Astrocyte (in vitro differentiated cells and primary cell): ENCODE results near the gene ZNF326. TPM values are rescaled to one million over a fixed set of nuclear protein-coding genes. Genes with fewer than 3 reads are reported as not detected.

Source experiments
- DNase-seq: peaks from one replicate; pipeline ENCODE4 v3.0.0-alpha.2; 2010; ENCODE audit warnings: low read depth
- FAIRE-seq: peaks from 2 replicates; lab custom pipeline; 2011; peaks lifted over from hg19 to GRCh38; lab: Jason Lieb, UNC
- H2AFZ ChIP-seq: 2 replicates; pipeline ENCODE4 v1.6.0; 2012; ENCODE audit warnings: low read depth, low read length, inconsistent platforms
- H3K27ac ChIP-seq: 2 replicates; pipeline ENCODE4 v1.5.1; 2011; ENCODE audit warnings: low read depth, low read length, inconsistent platforms
- H3K27me3 ChIP-seq: 2 replicates; pipeline ENCODE4 v1.6.0; 2011; ENCODE audit warnings: low read length, inconsistent platforms; ENCODE audit not compliant: insufficient read depth
- H3K36me3 ChIP-seq: 2 replicates; pipeline ENCODE4 v1.5.1; 2011; ENCODE audit warnings: low read length, inconsistent platforms; ENCODE audit not compliant: insufficient read depth
- H3K4me1 ChIP-seq: 2 replicates; pipeline ENCODE4 v1.5.1; 2011; ENCODE audit warnings: low read length, inconsistent platforms; ENCODE audit not compliant: insufficient read depth
- H3K4me2 ChIP-seq: 2 replicates; pipeline ENCODE4 v1.6.0; 2012; ENCODE audit warnings: low read length, inconsistent platforms
- H3K4me3 ChIP-seq: 2 replicates; pipeline ENCODE4 v1.5.1; 2011; ENCODE audit warnings: low read depth, mild to moderate bottlenecking, low read length, inconsistent platforms; ENCODE audit not compliant: insufficient read depth
- H3K79me2 ChIP-seq: 2 replicates; pipeline ENCODE4 v1.6.0; 2012; ENCODE audit warnings: mild to moderate bottlenecking, low read length, inconsistent platforms; ENCODE audit not compliant: insufficient read depth
- H3K9ac ChIP-seq: 2 replicates; pipeline ENCODE4 v1.6.0; 2012; ENCODE audit warnings: mild to moderate bottlenecking, low read length, inconsistent platforms
- H3K9me3 ChIP-seq: 2 replicates; pipeline ENCODE4 v1.5.1; 2012; ENCODE audit warnings: low read depth, mild to moderate bottlenecking, low read length, inconsistent platforms; ENCODE audit not compliant: insufficient read depth
- H4K20me1 ChIP-seq: 2 replicates; pipeline ENCODE4 v1.6.0; 2012; ENCODE audit warnings: low read length, inconsistent platforms; ENCODE audit not compliant: insufficient read depth
- H3K27ac Mint-ChIP-seq: one replicate; pipeline ENCODE4 v1.8.0; 2021; ENCODE audit warnings: mild to moderate bottlenecking, mixed read lengths; ENCODE audit not compliant: unreplicated experiment
- H3K27me3 Mint-ChIP-seq: one replicate; pipeline ENCODE4 v1.8.0; 2021; ENCODE audit warnings: low read depth, mixed read lengths; ENCODE audit not compliant: unreplicated experiment
- H3K36me3 Mint-ChIP-seq: one replicate; pipeline ENCODE4 v1.8.0; 2021; ENCODE audit warnings: low read depth, mixed read lengths; ENCODE audit not compliant: unreplicated experiment
- H3K4me1 Mint-ChIP-seq: one replicate; pipeline ENCODE4 v1.8.0; 2021; ENCODE audit warnings: low read depth, mixed read lengths; ENCODE audit not compliant: unreplicated experiment
- H3K4me3 Mint-ChIP-seq: one replicate; pipeline ENCODE4 v1.8.0; 2021; ENCODE audit warnings: mild to moderate bottlenecking, moderate library complexity, mixed read lengths; ENCODE audit not compliant: unreplicated experiment
- H3K9me3 Mint-ChIP-seq: one replicate; pipeline ENCODE4 v1.8.0; 2021; ENCODE audit warnings: mild to moderate bottlenecking, mixed read lengths; ENCODE audit not compliant: unreplicated experiment
- EZH2 ChIP-seq: IDR thresholded peaks from 2 replicates; pipeline ENCODE4 v1.6.1; 2012; ENCODE audit warnings: mild to moderate bottlenecking, low read length, inconsistent platforms; ENCODE audit not compliant: insufficient read depth
- total RNA-seq: library from RNA; stranded (reverse); gene quantifications from 2 replicates; pipeline ENCODE4 v1.2.1, GENCODE V29; 2021
- TF ChIP-seq, protein P1 (sequence below): IDR thresholded peaks from 2 replicates; pipeline ENCODE4 v1.5.1; 2011; ENCODE audit warnings: low read depth, mild to moderate bottlenecking, inconsistent platforms, low read length, moderate library complexity; ENCODE audit not compliant: insufficient read depth

The ZNF326 gene
- total RNA-seq, 1 donor from 2014 or later: 27.7 TPM

DNA sequence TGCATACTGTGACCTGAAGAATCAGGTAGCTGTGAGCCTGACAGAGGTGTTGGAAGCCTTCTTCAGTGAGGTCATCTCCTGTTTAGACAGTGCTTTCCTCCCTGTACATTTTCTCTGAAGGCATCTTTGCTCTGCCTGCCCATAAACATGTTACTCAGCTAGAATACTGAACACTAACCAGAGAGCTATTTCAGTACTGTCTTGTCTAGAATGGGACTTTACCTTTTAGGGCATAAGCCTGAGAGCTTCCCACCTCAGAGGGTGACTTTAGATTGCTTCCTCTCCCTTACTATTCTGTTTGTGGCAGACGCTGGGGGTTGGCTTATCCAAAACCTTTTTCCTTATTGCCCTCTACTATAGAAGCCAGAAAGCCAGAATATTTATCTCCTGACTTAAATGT is 23.3 kb upstream of the ZNF326 start:
- TF ChIP-seq, protein P1, sequence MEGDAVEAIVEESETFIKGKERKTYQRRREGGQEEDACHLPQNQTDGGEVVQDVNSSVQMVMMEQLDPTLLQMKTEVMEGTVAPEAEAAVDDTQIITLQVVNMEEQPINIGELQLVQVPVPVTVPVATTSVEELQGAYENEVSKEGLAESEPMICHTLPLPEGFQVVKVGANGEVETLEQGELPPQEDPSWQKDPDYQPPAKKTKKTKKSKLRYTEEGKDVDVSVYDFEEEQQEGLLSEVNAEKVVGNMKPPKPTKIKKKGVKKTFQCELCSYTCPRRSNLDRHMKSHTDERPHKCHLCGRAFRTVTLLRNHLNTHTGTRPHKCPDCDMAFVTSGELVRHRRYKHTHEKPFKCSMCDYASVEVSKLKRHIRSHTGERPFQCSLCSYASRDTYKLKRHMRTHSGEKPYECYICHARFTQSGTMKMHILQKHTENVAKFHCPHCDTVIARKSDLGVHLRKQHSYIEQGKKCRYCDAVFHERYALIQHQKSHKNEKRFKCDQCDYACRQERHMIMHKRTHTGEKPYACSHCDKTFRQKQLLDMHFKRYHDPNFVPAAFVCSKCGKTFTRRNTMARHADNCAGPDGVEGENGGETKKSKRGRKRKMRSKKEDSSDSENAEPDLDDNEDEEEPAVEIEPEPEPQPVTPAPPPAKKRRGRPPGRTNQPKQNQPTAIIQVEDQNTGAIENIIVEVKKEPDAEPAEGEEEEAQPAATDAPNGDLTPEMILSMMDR: no peak
- TF ChIP-seq EZH2: no peak
- H3K9me3 Mint-ChIP-seq: no peaks in the 10 kb centered on the region
- Histone ChIP-seq H3K27ac (no peak overlapping the region), H3K9me3 (no peaks in the 10 kb centered on the region), H3K4me1 (peaks cover 9% of the 10 kb centered on the region), H3K79me2 (no peaks in the 10 kb centered on the region), H3K27me3 (no peaks in the 10 kb centered on the region), H3K4me2 (no peak overlapping the region), H4K20me1 (no peaks in the 10 kb centered on the region), H3K9ac (no peak overlapping the region), H3K4me3 (no peak overlapping the region), H3K36me3 (no peaks in the 10 kb centered on the region), H2AFZ (no peak overlapping the region)
- FAIRE-seq (no peak), DNase-seq (no peak)
- peaks cover 2% of the 10 kb centered on the region for H3K27me3 Mint-ChIP-seq
- H3K4me3 Mint-ChIP-seq: no peak overlapping the region
- peaks cover 19% of the 10 kb centered on the region for H3K4me1 Mint-ChIP-seq
- peak overlapping the region; percentile 12 for H3K27ac Mint-ChIP-seq
- no peaks in the 10 kb centered on the region for H3K36me3 Mint-ChIP-seq

DNA sequence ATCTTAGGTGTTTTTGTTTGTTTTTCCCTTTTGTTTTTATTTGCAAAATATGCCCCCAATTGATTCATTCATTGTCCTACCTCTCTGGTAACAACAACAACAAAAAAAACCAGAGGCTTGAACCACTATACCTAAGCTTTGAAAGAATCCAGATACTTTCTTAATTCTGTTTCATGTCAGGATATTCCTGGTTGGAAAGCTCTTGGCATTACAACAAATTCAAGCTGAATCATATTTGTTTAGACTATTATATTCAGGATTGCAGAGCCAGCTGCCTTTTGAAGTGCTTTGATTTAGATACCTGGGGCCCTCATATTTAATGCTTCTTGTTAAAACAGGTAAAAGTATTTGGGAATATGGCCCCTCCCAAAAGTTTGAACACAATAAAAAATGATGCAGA is 22.9 kb upstream of the ZNF326 start:
- H3K4me3 ChIP-seq: no peak overlapping the region
- no peaks in the 10 kb centered on the region for H3K36me3 ChIP-seq
- H3K27me3 Mint-ChIP-seq: peaks cover 2% of the 10 kb centered on the region
- H3K9me3 ChIP-seq: no peaks in the 10 kb centered on the region
- H3K9me3 Mint-ChIP-seq: no peaks in the 10 kb centered on the region
- H3K36me3 Mint-ChIP-seq: no peaks in the 10 kb centered on the region
- H3K4me1 Mint-ChIP-seq: peaks cover 19% of the 10 kb centered on the region
- no peak overlapping the region for H3K27ac ChIP-seq
- FAIRE-seq: no peak
- TF ChIP-seq, protein P1: no peak
- TF ChIP-seq EZH2: no peak
- no peak for DNase-seq
- no peak overlapping the region for H3K4me3 Mint-ChIP-seq
- H3K4me1 ChIP-seq: peaks cover 9% of the 10 kb centered on the region
- H2AFZ ChIP-seq: no peak overlapping the region
- H3K9ac ChIP-seq: no peak overlapping the region
- no peaks in the 10 kb centered on the region for H4K20me1 ChIP-seq
- no peak overlapping the region for H3K27ac Mint-ChIP-seq
- no peaks in the 10 kb centered on the region for H3K27me3 ChIP-seq
- H3K79me2 ChIP-seq: no peaks in the 10 kb centered on the region
- H3K4me2 ChIP-seq: no peak overlapping the region

DNA sequence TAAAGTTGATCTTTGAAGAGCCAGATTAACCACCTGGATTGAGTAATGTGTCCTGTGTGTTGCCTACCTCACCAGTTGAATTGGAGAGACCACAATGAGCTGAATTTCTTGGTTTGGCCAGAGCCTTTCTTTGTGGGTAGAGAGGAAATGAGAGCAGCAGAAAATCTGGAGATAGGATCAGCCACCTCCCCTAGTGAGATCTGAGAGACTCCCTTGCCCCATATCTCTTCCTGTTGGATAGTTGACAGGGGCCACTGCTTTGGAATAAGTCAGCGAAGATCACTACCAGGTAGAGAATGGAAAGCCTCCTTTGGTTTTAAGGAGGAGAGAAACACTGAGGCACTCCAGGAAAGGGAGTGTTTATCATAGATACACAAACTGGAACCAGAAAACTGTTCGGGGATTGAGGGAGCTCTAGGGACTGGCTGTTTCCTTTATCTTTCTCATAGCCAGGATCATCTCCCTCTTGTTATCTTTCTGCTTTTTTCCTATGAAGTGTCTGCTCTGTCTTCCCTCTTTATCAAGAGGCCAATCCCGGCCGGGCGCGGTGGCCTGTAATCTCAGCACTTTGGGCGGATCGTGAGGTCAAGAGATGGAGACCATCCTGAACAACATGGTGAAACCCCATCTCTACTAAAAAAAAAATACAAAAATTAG is 21.3 kb upstream of the ZNF326 start:
- no peak overlapping the region for H3K9ac ChIP-seq
- no peaks in the 10 kb centered on the region for H3K27me3 Mint-ChIP-seq
- H3K27me3 ChIP-seq: no peaks in the 10 kb centered on the region
- no peak for FAIRE-seq
- no peak overlapping the region for H3K4me2 ChIP-seq
- H3K36me3 ChIP-seq: no peaks in the 10 kb centered on the region
- no peaks in the 10 kb centered on the region for H4K20me1 ChIP-seq
- no peak overlapping the region for H2AFZ ChIP-seq
- no peak overlapping the region for H3K4me3 ChIP-seq
- H3K4me1 Mint-ChIP-seq: peaks cover 19% of the 10 kb centered on the region
- no peaks in the 10 kb centered on the region for H3K9me3 ChIP-seq
- H3K4me1 ChIP-seq: peaks cover 9% of the 10 kb centered on the region
- H3K79me2 ChIP-seq: no peaks in the 10 kb centered on the region
- no peaks in the 10 kb centered on the region for H3K36me3 Mint-ChIP-seq
- no peak overlapping the region for H3K27ac ChIP-seq
- no peak overlapping the region for H3K27ac Mint-ChIP-seq
- H3K9me3 Mint-ChIP-seq: no peaks in the 10 kb centered on the region
- TF ChIP-seq, protein P1: no peak
- TF ChIP-seq EZH2: no peak
- no peak for DNase-seq
- H3K4me3 Mint-ChIP-seq: no peak overlapping the region
